Epithelial cell of esophagus (primary cell): Measurements from ENCODE around the gene GATAD2A.

ENCODE experiments used
- DNase-seq: peaks from one replicate; pipeline ENCODE4 v3.0.0; 2010; ENCODE audit warnings: low read depth
- H3K4me3 ChIP-seq: 2 replicates; pipeline ENCODE4 v1.5.1; 2011; ENCODE audit warnings: mild to moderate bottlenecking, low read length, control low read depth
- TF ChIP-seq, protein P1 (sequence below): IDR thresholded peaks from 2 replicates; pipeline ENCODE4 v1.5.1; 2011; ENCODE audit warnings: low read depth, mild to moderate bottlenecking, low read length, control low read depth, inconsistent platforms; ENCODE audit not compliant: insufficient read depth; ENCODE audit errors: missing control alignments

Gene GATAD2A

GRCh38 chr19:19502281-19502680, 96.8 kb downstream of the GATAD2A start:
- TF ChIP-seq, protein P1, sequence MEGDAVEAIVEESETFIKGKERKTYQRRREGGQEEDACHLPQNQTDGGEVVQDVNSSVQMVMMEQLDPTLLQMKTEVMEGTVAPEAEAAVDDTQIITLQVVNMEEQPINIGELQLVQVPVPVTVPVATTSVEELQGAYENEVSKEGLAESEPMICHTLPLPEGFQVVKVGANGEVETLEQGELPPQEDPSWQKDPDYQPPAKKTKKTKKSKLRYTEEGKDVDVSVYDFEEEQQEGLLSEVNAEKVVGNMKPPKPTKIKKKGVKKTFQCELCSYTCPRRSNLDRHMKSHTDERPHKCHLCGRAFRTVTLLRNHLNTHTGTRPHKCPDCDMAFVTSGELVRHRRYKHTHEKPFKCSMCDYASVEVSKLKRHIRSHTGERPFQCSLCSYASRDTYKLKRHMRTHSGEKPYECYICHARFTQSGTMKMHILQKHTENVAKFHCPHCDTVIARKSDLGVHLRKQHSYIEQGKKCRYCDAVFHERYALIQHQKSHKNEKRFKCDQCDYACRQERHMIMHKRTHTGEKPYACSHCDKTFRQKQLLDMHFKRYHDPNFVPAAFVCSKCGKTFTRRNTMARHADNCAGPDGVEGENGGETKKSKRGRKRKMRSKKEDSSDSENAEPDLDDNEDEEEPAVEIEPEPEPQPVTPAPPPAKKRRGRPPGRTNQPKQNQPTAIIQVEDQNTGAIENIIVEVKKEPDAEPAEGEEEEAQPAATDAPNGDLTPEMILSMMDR = no peak
- no peak for DNase-seq
- H3K4me3 ChIP-seq = no peak overlapping the region

DNA sequence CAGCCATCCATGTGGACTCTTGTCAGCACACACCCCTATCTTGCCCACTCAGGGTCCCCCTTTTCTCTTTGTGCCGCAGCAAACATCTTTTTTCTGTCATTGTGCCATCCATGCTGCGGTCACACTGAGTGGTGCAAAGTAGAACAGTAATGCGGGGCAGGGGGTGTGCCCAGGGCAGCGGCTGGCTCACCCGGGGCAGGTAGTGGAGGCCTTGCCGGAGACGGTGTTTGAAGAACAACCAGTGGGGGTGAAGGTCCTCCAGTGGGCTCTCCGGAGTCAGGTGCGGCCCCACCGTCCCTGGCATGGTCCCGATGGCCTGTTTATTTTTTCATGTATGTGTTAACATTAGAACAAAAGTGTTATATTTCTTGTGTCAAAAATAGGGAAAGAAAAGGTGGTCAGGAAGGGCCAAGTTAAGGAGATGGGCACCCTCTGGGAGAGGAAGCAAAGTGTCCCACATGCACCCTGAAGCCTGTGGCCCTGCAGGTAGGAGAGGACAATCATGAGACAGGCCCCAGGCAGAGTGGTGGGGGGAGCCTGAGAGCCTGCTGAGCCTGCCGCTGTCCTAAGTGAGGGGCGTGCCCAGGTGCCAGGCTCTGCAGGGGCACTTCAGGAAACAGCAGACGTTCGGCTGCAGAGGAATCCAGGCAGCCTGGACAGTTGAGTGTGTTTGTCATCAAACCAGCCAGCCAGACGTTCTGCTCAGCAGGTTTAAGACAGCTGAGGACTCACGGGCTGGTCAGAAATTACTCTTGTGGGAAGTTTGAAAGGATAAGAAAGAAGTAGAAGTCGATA, 97.5 kb downstream of the GATAD2A start:
- no peak overlapping the region for H3K4me3 ChIP-seq
- TF ChIP-seq, protein P1 = no peak

GRCh38 chr19:19504754-19505668, 99.5 kb downstream of the GATAD2A start:
- TF ChIP-seq, protein P1 = no peak
- DNase-seq = no peak
- no peak overlapping the region for H3K4me3 ChIP-seq

More for the DNA sequence above, 97.5 kb downstream of the GATAD2A start:
- no peak for DNase-seq

DNA sequence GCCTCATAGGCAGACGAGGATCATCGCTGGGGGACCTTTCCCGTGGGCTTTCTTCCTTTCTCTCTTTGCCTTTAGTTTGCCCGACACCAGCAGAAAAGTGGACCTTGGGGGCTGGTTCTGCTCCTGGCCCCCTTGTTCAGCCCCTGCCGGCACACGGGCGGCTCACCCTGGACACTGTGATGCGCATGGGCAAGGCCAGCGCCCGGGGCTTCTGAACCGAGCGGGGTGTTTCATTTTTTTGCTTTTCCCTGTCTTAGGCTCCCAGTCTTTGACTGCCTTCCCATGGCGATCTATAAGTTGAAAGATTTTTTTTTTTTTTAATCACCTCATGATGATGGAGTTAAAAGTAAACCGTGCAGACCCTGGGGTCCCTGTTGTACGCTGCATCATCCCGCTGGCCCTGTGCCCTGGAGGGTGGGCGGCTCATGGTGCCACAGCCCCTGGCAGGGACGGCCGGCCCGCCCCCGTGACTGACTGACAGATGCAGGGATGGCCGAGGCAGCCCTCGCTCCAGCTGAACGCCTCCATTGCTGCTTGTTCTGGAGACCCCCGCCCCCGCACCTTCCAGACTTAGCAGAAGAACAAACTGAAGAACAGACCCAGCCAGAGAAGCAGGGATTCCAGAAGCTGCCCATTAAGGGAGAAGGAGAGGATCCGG, 100.3 kb downstream of the GATAD2A start:
- TF ChIP-seq, protein P1 = no peak
- DNase-seq = no peak
- no peak overlapping the region for H3K4me3 ChIP-seq

DNA sequence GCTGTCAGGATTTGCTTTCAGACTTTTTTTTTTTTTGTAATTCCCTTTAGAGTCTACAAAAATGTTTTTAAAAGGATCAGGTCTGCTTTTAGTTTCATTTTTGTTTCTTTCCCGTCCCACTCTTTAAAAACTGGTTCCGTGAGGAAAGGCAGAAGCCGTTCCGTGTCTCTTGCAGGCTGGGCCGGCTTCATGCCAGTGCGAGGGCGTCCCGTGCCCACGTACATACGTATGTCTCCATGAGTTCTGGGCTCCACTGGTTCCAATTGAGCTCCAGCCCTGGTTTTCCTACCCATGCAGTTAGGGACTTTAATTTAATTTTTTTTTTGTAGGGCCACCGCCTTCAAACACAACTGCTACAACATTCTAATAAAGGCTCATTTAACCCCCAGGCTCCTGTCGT, 101.1 kb downstream of the GATAD2A start:
- no peak overlapping the region for H3K4me3 ChIP-seq
- no peak for DNase-seq
- TF ChIP-seq, protein P1 = no peak

DNA sequence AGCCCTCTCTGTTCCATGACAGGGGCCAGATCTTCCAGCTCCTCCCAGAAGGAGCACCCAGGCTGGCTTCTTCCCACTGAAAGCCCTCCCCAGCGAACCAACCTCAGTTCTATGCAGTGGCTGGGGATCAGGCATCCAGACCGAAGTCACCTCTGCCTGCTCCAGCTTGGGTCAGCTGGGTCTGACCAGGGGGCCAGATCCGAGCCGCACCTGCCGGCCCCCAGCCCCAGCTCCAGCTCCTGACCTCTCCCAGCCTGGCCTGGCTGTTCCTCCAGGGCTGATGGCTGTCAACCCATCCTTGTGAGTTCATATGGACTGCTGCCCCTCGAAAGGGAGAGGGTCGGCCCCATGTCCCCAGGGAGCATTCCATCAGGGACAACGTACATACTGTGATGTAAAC, 101.9 kb downstream of the GATAD2A start:
- H3K4me3 ChIP-seq = no peak overlapping the region
- TF ChIP-seq, protein P1 = no peak
- no peak for DNase-seq
